Ascending aorta (tissue), 2 donors: ENCODE results near the gene SLC2A13. TPM values are rescaled to one million over a fixed set of nuclear protein-coding genes. Genes with fewer than 3 reads are reported as not detected.

Experiments
- DNase-seq, 2 donors: peaks; one replicate each; pipeline ENCODE4 v3.0.0-alpha.2; 2019; ENCODE audit warnings: low spot score in 2 of 2
- H3K27ac ChIP-seq, 2 donors: fragments of 200-600 bp; sonication (generic); one replicate each; pipeline ENCODE4 v1.5.1; 2016 to 2017; ENCODE audit warnings: mild to moderate bottlenecking in 1 of 2
- H3K27me3 ChIP-seq: fragments of 200-600 bp; sonication (generic); one replicate; pipeline ENCODE4 v1.5.1; 2017
- H3K36me3 ChIP-seq, 2 donors: fragments of 200-600 bp; sonication (generic); one replicate each; pipeline ENCODE4 v1.5.1; 2016
- H3K4me1 ChIP-seq, 2 donors: fragments of 200-600 bp; sonication (generic); one replicate each; pipeline ENCODE4 v1.5.1; 2016 to 2017; ENCODE audit warnings: mild to moderate bottlenecking in 1 of 2
- H3K4me3 ChIP-seq, 2 donors: fragments of 200-600 bp; sonication (generic); one replicate each; pipeline ENCODE4 v1.5.1; 2016 to 2017; ENCODE audit warnings: mild to moderate bottlenecking in 1 of 2
- H3K9me3 ChIP-seq, 2 donors: fragments of 200-600 bp; sonication (generic); one replicate each; pipeline ENCODE4 v1.5.1; 2016
- intact Hi-C: fragments of 100-400 bp; cut with DNase I; formaldehyde crosslinking; loops from one replicate; pipeline ENCODE4 v1.15.1; 2023
- total RNA-seq: library from RNA; depleted of rRNA; stranded (reverse); fragments of >200 nt; gene quantifications from one replicate; pipeline ENCODE4 v1.1.0, GENCODE V29; 2016
- TF ChIP-seq, protein P1 (sequence below), 3 experiments: fragments of 200-600 bp in 2 of 3; fragments of 450-650 bp in 1 of 3; sonication (generic) in 2 of 3; IDR thresholded peaks; one replicate each; pipeline ENCODE4 v1.5.1; 2016 to 2019; ENCODE audit warnings: antibody characterized with exemption in 3 of 3, mild to moderate bottlenecking in 1 of 3, moderate library complexity in 1 of 3

The SLC2A13 gene
- total RNA-seq, 1 donor from 2014 or later = 23.5 TPM

DNA sequence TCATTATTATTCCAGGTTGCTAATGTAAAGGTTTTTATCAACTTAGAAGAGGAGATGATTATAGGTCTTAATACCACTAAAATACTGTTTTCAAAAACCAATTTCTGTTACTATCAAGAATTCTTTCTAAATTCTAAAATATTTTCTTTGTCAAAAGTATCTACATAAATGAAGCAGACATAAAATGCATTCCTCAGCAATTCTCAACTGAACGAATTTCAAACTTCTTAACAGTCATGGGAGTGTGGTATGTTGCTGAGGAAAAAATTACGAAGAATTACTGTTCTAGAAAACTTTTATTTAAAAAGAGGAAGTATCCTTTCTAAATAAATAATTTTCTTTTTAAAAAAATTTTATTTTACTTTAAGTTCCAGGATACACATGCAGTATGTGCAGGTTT lies 146.4 kb downstream of the SLC2A13 start:
- Histone ChIP-seq H3K4me3 (no peak overlapping the region), H3K27ac (no peak overlapping the region), H3K27me3 (no peaks in the 10 kb centered on the region), H3K9me3 (no peaks in the 10 kb centered on the region), H3K4me1 (no peaks in the 10 kb centered on the region), H3K36me3 (no peaks in the 10 kb centered on the region)
- intact Hi-C loops = no loop called here
- DNase-seq = no peak
- TF ChIP-seq, protein P1, sequence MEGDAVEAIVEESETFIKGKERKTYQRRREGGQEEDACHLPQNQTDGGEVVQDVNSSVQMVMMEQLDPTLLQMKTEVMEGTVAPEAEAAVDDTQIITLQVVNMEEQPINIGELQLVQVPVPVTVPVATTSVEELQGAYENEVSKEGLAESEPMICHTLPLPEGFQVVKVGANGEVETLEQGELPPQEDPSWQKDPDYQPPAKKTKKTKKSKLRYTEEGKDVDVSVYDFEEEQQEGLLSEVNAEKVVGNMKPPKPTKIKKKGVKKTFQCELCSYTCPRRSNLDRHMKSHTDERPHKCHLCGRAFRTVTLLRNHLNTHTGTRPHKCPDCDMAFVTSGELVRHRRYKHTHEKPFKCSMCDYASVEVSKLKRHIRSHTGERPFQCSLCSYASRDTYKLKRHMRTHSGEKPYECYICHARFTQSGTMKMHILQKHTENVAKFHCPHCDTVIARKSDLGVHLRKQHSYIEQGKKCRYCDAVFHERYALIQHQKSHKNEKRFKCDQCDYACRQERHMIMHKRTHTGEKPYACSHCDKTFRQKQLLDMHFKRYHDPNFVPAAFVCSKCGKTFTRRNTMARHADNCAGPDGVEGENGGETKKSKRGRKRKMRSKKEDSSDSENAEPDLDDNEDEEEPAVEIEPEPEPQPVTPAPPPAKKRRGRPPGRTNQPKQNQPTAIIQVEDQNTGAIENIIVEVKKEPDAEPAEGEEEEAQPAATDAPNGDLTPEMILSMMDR (IDR thresholded peaks at IDR 0.05) = no peak

DNA sequence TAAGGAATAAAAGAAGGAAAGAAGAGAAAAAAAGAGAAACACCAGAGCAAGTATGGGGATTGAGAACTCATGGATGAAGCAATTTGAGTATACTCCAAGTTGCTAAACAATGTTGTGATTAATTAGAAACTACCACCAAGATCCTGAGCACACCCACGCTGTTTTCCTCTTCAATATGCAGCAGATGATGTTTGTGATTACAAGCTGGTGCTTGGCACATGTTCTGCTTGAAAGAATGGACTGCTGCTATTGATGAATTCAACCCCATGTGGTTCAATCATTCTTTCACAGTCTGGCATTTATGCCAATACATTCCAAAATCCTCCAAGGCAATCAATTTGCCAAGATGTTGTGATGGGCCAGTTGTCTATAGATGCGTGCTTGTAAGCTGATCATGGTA lies 146.8 kb downstream of the SLC2A13 start:
- intact Hi-C loops = no loop called here
- no peaks in the 10 kb centered on the region for H3K27me3 ChIP-seq
- H3K27ac ChIP-seq = no peak overlapping the region
- no peaks in the 10 kb centered on the region for H3K4me1 ChIP-seq
- no peak overlapping the region for H3K4me3 ChIP-seq
- H3K36me3 ChIP-seq = no peaks in the 10 kb centered on the region
- DNase-seq = no peak
- H3K9me3 ChIP-seq = no peaks in the 10 kb centered on the region
- TF ChIP-seq, protein P1 (IDR thresholded peaks at IDR 0.05) = no peak

DNA sequence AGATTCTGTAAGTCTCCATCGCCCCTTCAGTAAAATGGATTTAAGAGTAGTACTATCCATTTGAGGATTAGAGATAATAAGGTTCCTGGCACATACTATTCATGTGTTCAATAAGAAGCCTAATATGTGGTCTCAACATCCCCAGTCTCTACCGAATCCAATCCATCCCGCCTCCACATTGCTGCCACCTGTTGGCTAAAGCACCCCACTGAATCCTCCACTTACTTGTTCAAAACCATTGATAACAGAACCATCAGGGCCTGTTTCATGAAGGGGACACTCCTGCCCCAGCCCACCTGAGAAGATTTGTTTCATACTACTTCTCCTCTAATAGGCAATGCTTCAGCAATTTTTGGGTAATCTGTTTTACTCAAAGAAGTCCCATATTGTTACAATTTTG lies 147.5 kb downstream of the SLC2A13 start:
- TF ChIP-seq, protein P1 (IDR thresholded peaks at IDR 0.05) = no peak
- Histone ChIP-seq H3K4me1 (no peaks in the 10 kb centered on the region), H3K36me3 (no peaks in the 10 kb centered on the region), H3K4me3 (no peak overlapping the region), H3K9me3 (no peaks in the 10 kb centered on the region), H3K27me3 (no peaks in the 10 kb centered on the region), H3K27ac (no peak overlapping the region)
- intact Hi-C loops = no loop called here
- no peak for DNase-seq

DNA sequence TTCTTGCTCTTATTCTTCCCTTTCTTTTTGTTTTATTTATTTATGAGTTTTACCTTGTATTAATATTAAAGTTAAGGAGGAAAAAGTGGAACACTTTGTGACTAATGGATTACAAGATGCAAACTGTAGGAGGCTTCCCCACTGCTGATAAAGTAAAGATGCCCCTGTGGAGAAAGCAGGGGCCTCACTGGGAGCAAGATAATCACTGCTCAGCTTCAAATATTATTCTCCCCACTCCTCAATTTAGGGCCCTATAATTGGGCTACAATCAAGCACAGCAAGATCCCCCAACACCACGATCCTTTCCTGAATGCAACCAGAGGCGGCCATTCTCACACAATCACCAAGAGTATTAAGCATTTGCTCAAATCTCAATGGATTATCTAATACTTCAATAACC lies 149.2 kb downstream of the SLC2A13 start:
- Histone ChIP-seq H3K4me3 (no peak overlapping the region), H3K27ac (no peak overlapping the region), H3K36me3 (no peaks in the 10 kb centered on the region), H3K9me3 (no peaks in the 10 kb centered on the region), H3K27me3 (no peaks in the 10 kb centered on the region), H3K4me1 (no peaks in the 10 kb centered on the region)
- no peak for DNase-seq
- intact Hi-C loops = no loop called here
- TF ChIP-seq, protein P1 (IDR thresholded peaks at IDR 0.05) = no peak

DNA sequence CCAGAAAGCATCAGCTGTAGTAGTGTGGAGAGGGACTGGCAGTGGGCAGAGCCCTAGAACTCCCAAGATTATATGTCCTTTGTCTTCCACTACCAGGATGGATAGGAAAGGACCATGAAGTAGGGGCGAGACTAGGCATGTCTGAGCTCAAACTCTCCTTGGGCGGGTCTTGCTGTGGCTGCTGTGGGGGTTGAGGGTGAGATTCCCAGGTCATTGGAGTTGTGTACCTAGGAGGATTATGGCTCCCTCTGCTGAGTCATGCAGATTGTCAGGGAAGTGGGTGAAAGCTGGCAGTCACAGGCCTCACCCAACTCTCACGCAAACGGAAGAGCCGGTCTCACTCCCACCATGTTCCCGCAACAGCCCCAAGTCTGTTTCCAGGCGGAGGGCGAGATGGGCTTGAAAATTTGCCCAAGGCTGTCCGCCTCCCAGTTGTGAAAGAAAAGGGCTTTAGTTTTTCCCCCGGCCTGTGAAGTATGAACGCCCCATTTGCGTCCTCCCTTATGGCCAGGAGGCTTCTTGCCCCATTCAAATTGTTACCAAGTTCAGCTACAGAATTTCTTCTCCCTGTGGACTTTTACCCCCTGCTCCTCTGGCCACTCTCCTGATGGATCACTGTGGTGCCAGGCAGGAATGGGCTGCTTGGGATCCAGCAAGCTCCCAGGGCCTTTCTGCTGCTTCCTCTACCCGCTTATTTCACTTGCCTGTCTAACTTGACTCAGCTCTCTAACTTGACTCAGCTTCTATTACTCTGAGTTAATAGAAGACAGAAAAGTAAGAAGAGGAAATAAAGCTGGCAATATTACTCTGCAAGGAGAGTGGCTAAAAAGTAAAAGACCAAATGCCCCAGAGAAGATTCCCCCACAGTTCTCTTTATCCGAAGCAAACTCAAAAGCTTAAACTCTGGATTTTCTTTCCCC lies 159.3 kb downstream of the SLC2A13 start:
- Histone ChIP-seq H3K27ac (no peak overlapping the region), H3K4me1 (no peaks in the 10 kb centered on the region), H3K36me3 (no peaks in the 10 kb centered on the region), H3K27me3 (no peaks in the 10 kb centered on the region), H3K4me3 (no peak overlapping the region), H3K9me3 (no peaks in the 10 kb centered on the region)
- intact Hi-C loops = no loop called here
- TF ChIP-seq, protein P1 (IDR thresholded peaks at IDR 0.05) = no peak
- DNase-seq = no peak
